Tibial nerve (tissue), 3 donors: ENCODE results near the gene AHNAK2.
"Not testable (repeated sequence)": the region's sequence is repeated elsewhere in the genome, so short reads cannot be mapped to it uniquely, and the experiment has no call there.

ENCODE experiments used
- POLR2A ChIP-seq, 2 donors: fragments of 450-650 bp; IDR thresholded peaks; one replicate each; pipeline ENCODE4 v1.6.1; 2017; ENCODE audit warnings: antibody characterized with exemption in 2 of 2, mild to moderate bottlenecking in 2 of 2, moderate library complexity in 2 of 2
- TF ChIP-seq, protein P1 (sequence below), 5 experiments: fragments of 200-600 bp in 3 of 5; fragments of 450-650 bp in 2 of 5; sonication (generic) in 3 of 5; IDR thresholded peaks; one replicate each; pipeline ENCODE4 v1.5.1; 2016 to 2019; ENCODE audit warnings: antibody characterized with exemption in 5 of 5, mild to moderate bottlenecking in 3 of 5, moderate library complexity in 2 of 5

DNA sequence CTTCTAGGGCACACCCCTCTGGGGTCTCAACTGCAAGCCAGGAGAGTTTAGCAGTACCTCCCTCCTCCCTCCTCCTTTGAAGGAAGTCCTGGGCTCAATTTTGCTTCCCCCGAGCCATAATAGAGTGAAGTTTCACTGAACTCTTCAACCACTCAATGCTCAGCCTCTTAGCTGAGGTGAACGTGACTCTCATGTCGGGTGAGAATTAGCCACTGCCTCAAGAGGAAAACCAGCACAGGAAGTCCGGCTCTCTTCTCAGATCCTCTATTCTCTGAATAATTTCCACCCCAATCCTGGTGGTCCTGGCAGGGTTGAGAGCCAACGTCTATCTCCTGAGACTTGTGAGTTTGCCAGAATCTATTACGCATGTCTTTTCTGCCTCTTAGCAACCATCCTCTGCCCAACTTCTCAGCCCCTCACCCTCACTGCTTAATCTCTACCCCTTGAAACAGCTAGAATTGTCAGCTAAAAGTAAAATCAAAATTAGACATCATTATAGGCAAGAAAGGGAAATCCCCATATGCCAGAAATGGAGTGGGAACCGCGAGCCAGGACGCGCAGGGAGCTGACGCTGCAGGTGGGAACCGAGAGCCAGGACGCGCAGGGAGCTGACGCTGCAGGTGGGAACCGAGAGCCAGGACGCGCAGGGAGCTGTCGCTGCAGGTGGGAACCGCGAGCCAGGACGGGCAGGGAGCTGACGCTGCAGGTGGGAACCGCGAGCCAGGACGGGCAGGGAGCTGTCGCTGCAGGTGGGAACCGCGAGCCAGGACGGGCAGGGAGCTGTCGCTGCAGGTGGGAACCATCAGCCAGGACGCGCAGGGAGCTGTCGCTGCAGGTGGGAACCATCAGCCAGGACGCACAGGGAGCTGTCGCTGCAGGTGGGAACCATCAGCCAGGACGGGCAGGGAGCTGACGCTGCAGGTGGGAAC is 73.3 kb downstream of the AHNAK2 start:
- not testable (repeated sequence) for TF ChIP-seq POLR2A (IDR thresholded peaks at IDR 0.05)
- TF ChIP-seq, protein P1, sequence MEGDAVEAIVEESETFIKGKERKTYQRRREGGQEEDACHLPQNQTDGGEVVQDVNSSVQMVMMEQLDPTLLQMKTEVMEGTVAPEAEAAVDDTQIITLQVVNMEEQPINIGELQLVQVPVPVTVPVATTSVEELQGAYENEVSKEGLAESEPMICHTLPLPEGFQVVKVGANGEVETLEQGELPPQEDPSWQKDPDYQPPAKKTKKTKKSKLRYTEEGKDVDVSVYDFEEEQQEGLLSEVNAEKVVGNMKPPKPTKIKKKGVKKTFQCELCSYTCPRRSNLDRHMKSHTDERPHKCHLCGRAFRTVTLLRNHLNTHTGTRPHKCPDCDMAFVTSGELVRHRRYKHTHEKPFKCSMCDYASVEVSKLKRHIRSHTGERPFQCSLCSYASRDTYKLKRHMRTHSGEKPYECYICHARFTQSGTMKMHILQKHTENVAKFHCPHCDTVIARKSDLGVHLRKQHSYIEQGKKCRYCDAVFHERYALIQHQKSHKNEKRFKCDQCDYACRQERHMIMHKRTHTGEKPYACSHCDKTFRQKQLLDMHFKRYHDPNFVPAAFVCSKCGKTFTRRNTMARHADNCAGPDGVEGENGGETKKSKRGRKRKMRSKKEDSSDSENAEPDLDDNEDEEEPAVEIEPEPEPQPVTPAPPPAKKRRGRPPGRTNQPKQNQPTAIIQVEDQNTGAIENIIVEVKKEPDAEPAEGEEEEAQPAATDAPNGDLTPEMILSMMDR (IDR thresholded peaks at IDR 0.05), result not testable (repeated sequence)
